HK-2 (cell line): ENCODE results near the gene NDUFV1.
"Not testable (repeated sequence)": the region's sequence is repeated elsewhere in the genome, so short reads cannot be mapped to it uniquely, and the experiment has no call there.

Experiments used
- DNase-seq: peaks from one replicate; pipeline ENCODE4 v3.0.0-alpha.2; 2018; ENCODE audit not compliant: unreplicated experiment

NDUFV1 gene

GRCh38 chr11:67656278-67656922, 49.7 kb downstream of the NDUFV1 start:
- DNase-seq: no peak

- no peak for DNase-seq
These were observed 50.6 kb downstream of the NDUFV1 start for GRCh38 chr11:67657300-67657699.

GRCh38 chr11:67659651-67660165, 53.0 kb downstream of the NDUFV1 start:
- DNase-seq: not testable (repeated sequence)

GRCh38 chr11:67660752-67661151, 54.0 kb downstream of the NDUFV1 start:
- not testable (repeated sequence) for DNase-seq
